ENCODE results near the gene UBE2J2. TPM values are rescaled to one million over a fixed set of nuclear protein-coding genes. Genes with fewer than 3 reads are reported as not detected.

Gene UBE2J2
- total RNA-seq, 1 donor from 2014 or later, result 32.9 TPM

- H3K9me3 Mint-ChIP-seq, result no peaks in the 10 kb centered on the region
- no peaks in the 10 kb centered on the region for H3K9me3 ChIP-seq (ENCODE audit: low read depth)
- H4K20me1 ChIP-seq (ENCODE audit: low read depth), result no peaks in the 10 kb centered on the region
- no peaks in the 10 kb centered on the region for H3K79me2 ChIP-seq (ENCODE audit: low read depth)
- H3K27ac Mint-ChIP-seq, result no peak overlapping the region
- peaks cover 8% of the 10 kb centered on the region for H3K27me3 Mint-ChIP-seq (ENCODE audit: insufficient read depth, low read depth)
- H2AFZ ChIP-seq (replicated peaks), result no peak overlapping the region
- no peak overlapping the region for H3K9ac ChIP-seq
- no peaks in the 10 kb centered on the region for H3K36me3 ChIP-seq
- H3K36me3 Mint-ChIP-seq, result peaks cover 17% of the 10 kb centered on the region
- H3K4me1 ChIP-seq, result no peaks in the 10 kb centered on the region
- no peaks in the 10 kb centered on the region for H3F3A ChIP-seq (ENCODE audit: low read depth)
- TF ChIP-seq EZH2phosphoT487 (IDR thresholded peaks at IDR 0.05) (no peak), CTCF (IDR thresholded peaks at IDR 0.05) (no peak), EZH2 (IDR thresholded peaks at IDR 0.05) (no peak)
- no peaks in the 10 kb centered on the region for H3K27me3 ChIP-seq
- no peak overlapping the region for H3K4me2 ChIP-seq
- H3K4me3 Mint-ChIP-seq, result no peak overlapping the region
- DNase-seq (ENCODE audit: low spot score), result no peak
- no peaks in the 10 kb centered on the region for H3K4me1 Mint-ChIP-seq
- no peak overlapping the region for H3K4me3 ChIP-seq
- H3K27ac ChIP-seq, result no peak overlapping the region
Observed at GRCh38 chr1:1219341-1219740, 54.3 kb downstream of the UBE2J2 start.

GRCh38 chr1:1218524-1219200 lies 55.0 kb downstream of the UBE2J2 start:
- Mint-ChIP-seq H3K27me3 (ENCODE audit: insufficient read depth, low read depth) (peaks cover 6% of the 10 kb centered on the region), H3K36me3 (peaks cover 17% of the 10 kb centered on the region), H3K4me3 (no peak overlapping the region), H3K4me1 (no peaks in the 10 kb centered on the region), H3K27ac (no peak overlapping the region), H3K9me3 (no peaks in the 10 kb centered on the region)
- no peak overlapping the region for H3K27ac ChIP-seq
- DNase-seq (ENCODE audit: low spot score), result no peak
- no peaks in the 10 kb centered on the region for H3K27me3 ChIP-seq
- no peak overlapping the region for H3K9ac ChIP-seq
- no peaks in the 10 kb centered on the region for H3K9me3 ChIP-seq (ENCODE audit: low read depth)
- no peak overlapping the region for H3K4me2 ChIP-seq
- no peak for TF ChIP-seq CTCF (IDR thresholded peaks at IDR 0.05)
- H3K79me2 ChIP-seq (ENCODE audit: low read depth), result no peaks in the 10 kb centered on the region
- no peaks in the 10 kb centered on the region for H3K36me3 ChIP-seq
- no peaks in the 10 kb centered on the region for H3K4me1 ChIP-seq
- H4K20me1 ChIP-seq (ENCODE audit: low read depth), result no peaks in the 10 kb centered on the region
- no peaks in the 10 kb centered on the region for H3F3A ChIP-seq (ENCODE audit: low read depth)
- no peak overlapping the region for H2AFZ ChIP-seq (replicated peaks)
- H3K4me3 ChIP-seq, result no peak overlapping the region

DNA sequence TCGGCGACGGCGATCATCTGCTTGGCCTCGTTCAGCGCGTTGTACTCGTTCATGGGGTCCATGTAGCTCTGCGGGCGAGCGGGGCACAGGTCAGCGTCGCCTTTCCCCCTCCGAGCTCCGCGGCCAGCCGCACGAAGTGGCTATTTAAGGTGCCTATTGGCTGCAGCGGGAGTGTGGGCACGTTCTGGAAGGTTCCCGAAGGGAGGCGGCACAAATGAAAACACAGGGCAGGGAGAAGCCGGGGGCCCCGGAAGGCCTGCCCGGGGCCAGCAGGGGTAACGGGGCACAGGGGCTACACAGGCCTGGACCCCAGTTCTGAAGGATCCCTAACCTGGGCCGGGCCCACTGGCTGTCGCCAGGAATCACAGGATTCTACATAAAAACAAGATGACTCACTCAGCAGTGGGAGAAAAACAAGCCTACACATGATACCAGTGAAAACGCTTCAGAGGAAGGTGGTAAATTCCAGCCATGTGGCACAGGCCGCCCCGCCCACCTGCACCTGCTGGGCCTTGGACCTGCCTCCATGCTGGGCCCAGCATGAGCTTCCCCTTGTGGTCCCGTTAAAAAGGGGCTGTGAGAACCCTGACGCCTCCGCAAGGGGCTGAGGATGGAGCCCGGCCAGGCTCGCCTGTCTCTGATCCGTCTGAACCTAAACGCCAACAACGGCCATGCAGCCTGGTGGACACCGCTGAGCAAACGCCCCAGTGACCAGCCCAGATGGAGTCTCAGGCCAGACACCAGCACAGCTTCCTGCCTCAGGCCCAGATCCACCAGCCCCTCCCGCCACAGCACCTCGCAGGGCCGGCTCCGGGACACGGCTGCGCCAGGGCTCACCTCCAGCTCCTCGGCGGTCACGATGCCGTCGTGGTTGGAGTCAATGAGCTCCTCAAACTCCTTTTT lies 55.8 kb downstream of the UBE2J2 start:
- Histone ChIP-seq H3F3A (ENCODE audit: low read depth) (no peaks in the 10 kb centered on the region), H3K9ac (no peak overlapping the region), H3K4me1 (no peaks in the 10 kb centered on the region), H3K79me2 (ENCODE audit: low read depth) (no peaks in the 10 kb centered on the region), H3K4me3 (no peak overlapping the region), H3K9me3 (ENCODE audit: low read depth) (no peaks in the 10 kb centered on the region), H3K4me2 (no peak overlapping the region), H3K36me3 (no peaks in the 10 kb centered on the region), H2AFZ (replicated peaks) (no peak overlapping the region), H3K27ac (no peak overlapping the region), H4K20me1 (ENCODE audit: low read depth) (no peaks in the 10 kb centered on the region), H3K27me3 (no peaks in the 10 kb centered on the region)
- TF ChIP-seq EZH2phosphoT487 (IDR thresholded peaks at IDR 0.05) (no peak), EZH2 (IDR thresholded peaks at IDR 0.05) (no peak), CTCF (IDR thresholded peaks at IDR 0.05) (no peak)
- Mint-ChIP-seq H3K9me3 (no peaks in the 10 kb centered on the region), H3K27ac (no peak overlapping the region), H3K27me3 (ENCODE audit: insufficient read depth, low read depth) (peaks cover 6% of the 10 kb centered on the region), H3K4me3 (no peak overlapping the region), H3K4me1 (no peaks in the 10 kb centered on the region), H3K36me3 (peaks cover 13% of the 10 kb centered on the region)
- DNase-seq (ENCODE audit: low spot score), result no peak
